Naive thymus-derived CD4-positive, alpha-beta T cell (primary cell): ENCODE results near the gene MAT2A. TPM values are rescaled to one million over a fixed set of nuclear protein-coding genes. Genes with fewer than 3 reads are reported as not detected.

Experiments
- ATAC-seq: fragments of 150-1000 bp; cut with Tn5 transposase; 2 replicates; pipeline ENCODE4 v1.10.0; 2021; ENCODE audit warnings: mild to moderate bottlenecking, moderate library complexity
- CTCF ChIA-PET: fragments of 350-600 bp; sonication (Branson Sonifier 250); formaldehyde crosslinking; loops from one replicate; lab custom pipeline; 2021; ENCODE audit warnings: antibody characterized with exemption; lab: Charles Lee
- POLR2A ChIA-PET: fragments of 350-600 bp; sonication (Branson Sonifier 250); formaldehyde crosslinking; loops from one replicate; lab custom pipeline; 2021; ENCODE audit warnings: antibody characterized with exemption, inconsistent platforms; lab: Charles Lee
- DNase-seq, 9 donors: peaks; one replicate each; pipeline versions ENCODE4 v3.0.0 to v3.0.0-alpha.2; 2020 to 2022; ENCODE audit warnings: mixed read lengths in 1 of 9
- H3K27ac ChIP-seq: one replicate; pipeline ENCODE4 v1.7.0; 2013; ENCODE audit warnings: mild to moderate bottlenecking, low read depth, low read length, moderate library complexity
- H3K27me3 ChIP-seq, 2 donors: one replicate each; pipeline ENCODE4 v1.7.0; 2013; ENCODE audit warnings: low read length in 2 of 2, mild to moderate bottlenecking in 2 of 2, moderate library complexity in 2 of 2; ENCODE audit not compliant: control insufficient read depth in 2 of 2, insufficient read depth in 2 of 2
- H3K36me3 ChIP-seq, 3 experiments: 1 replicate in 2 of 3; 2 replicates in 1 of 3; pipeline ENCODE4 v1.7.0; 2013; ENCODE audit warnings: low read length in 3 of 3, mild to moderate bottlenecking in 3 of 3, moderate library complexity in 1 of 3; ENCODE audit not compliant: insufficient read depth in 3 of 3, control insufficient read depth in 2 of 3
- H3K4me1 ChIP-seq, 2 donors: one replicate each; pipeline ENCODE4 v1.7.0; 2013; ENCODE audit warnings: low read length in 2 of 2, mild to moderate bottlenecking in 2 of 2, moderate library complexity in 1 of 2; ENCODE audit not compliant: control insufficient read depth in 2 of 2, insufficient read depth in 2 of 2
- H3K4me3 ChIP-seq: 2 replicates; pipeline ENCODE4 v1.7.0; 2013; ENCODE audit warnings: mild to moderate bottlenecking, low read length
- H3K9me3 ChIP-seq, 3 experiments: 1 replicate in 2 of 3; 2 replicates in 1 of 3; pipeline ENCODE4 v1.7.0; 2013; ENCODE audit warnings: low read length in 3 of 3; ENCODE audit not compliant: control insufficient read depth in 2 of 3
- H3K27ac Mint-ChIP-seq, 9 donors: one replicate each; pipeline ENCODE4 v1.8.0; 2020 to 2022; ENCODE audit warnings: mixed read lengths in 9 of 9, mild to moderate bottlenecking in 8 of 9, moderate library complexity in 5 of 9, inconsistent platforms in 2 of 9
- H3K27me3 Mint-ChIP-seq, 5 donors: one replicate each; pipeline ENCODE4 v1.8.0; 2021 to 2022; ENCODE audit warnings: mixed read lengths in 5 of 5, mild to moderate bottlenecking in 1 of 5
- H3K36me3 Mint-ChIP-seq, 5 donors: one replicate each; pipeline ENCODE4 v1.8.0; 2020 to 2022; ENCODE audit warnings: mixed read lengths in 5 of 5, mild to moderate bottlenecking in 3 of 5, inconsistent platforms in 1 of 5
- H3K4me1 Mint-ChIP-seq, 7 donors: one replicate each; pipeline ENCODE4 v1.8.0; 2020 to 2022; ENCODE audit warnings: mixed read lengths in 7 of 7, mild to moderate bottlenecking in 3 of 7, inconsistent platforms in 1 of 7
- H3K4me3 Mint-ChIP-seq, 10 donors: one replicate each; pipeline ENCODE4 v1.8.0; 2020 to 2022; ENCODE audit warnings: mild to moderate bottlenecking in 10 of 10, mixed read lengths in 10 of 10, moderate library complexity in 6 of 10, inconsistent platforms in 2 of 10
- H3K9me3 Mint-ChIP-seq, 11 donors: one replicate each; pipeline ENCODE4 v1.8.0; 2020 to 2022; ENCODE audit warnings: mixed read lengths in 11 of 11, mild to moderate bottlenecking in 4 of 11, inconsistent platforms in 1 of 11, moderate library complexity in 1 of 11
- intact Hi-C, 2 donors: fragments of 100-400 bp; cut with micrococcal nuclease; formaldehyde crosslinking; loops; one replicate each; pipeline ENCODE4 v1.15.1; 2023
- polyA plus RNA-seq, 2 donors: library from polyadenylated mRNA; unstranded; fragments of 300-500 nt; fragmentation: Illumina TruSeq; gene quantifications; one replicate each; pipeline ENCODE4 v1.2.3, GENCODE V29; 2021
- total RNA-seq, 6 experiments: library from RNA in 5 of 6; stranded (reverse) in 5 of 6; gene quantifications; 1 replicate in 5 of 6; 2 replicates in 1 of 6; pipeline ENCODE4 v1.2.3 and lab custom pipeline; 2021 to 2026

MAT2A gene
- total and polyA plus RNA-seq, 7 experiments from 2014 or later, result 79.8 to 268 (median 127) TPM

DNA sequence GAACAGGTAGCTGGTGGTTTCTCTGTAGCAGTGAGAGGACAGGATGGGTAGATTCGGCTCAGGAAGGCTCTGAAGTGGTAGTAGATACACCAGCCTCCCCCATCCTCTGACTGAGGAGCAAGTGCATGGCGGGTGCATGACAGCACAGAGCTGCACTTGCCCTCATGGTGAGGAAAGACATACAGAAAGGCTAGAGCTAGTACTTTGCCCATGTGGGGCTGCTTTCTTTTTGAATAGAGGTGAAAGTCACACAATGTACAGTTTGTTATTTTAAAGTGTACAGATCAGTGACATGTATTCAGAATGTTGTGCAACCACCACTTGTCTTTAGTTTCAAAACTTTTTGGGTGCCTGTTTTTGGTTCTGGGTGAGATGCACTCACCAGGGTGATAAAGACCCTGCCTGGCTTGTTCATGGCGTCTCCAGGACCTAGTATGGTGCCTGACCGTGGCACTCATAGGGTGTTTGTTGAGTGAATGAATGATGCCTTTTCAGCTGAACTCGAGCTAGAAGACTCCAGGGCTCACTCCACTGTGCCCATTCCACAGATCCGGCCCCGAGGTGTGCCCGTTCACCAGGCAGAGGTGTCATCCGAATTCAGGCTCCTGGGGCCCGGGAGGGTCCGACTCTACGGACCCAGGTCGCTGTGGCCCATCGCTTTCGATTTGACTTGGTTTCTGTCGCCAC lies 44.8 kb downstream of the MAT2A start:
- Histone ChIP-seq H3K4me1 (peaks cover 26 to 48% of the 10 kb centered on the region in 2 donors), H3K27ac (peak overlapping the region; percentile 80), H3K27me3 (no peaks in the 10 kb centered on the region), H3K9me3 (no peaks in the 10 kb centered on the region), H3K4me3 (peak overlapping the region; percentile 69), H3K36me3 (peaks cover 0 to 13% (median 0%) of the 10 kb centered on the region in 3 experiments)
- H3K36me3 Mint-ChIP-seq, result peaks cover 0 to 18% (median 12%) of the 10 kb centered on the region in 5 donors
- ChIA-PET CTCF (interaction anchor here (1.0 kb wide), 3 partner anchors 16 to 28 kb away, joined by 3 read pairs; no protein-coding TSS in a partner anchor), POLR2A (interaction anchor here (0.8 to 6.4 kb wide), 10 partner anchors 11 to 277 kb away, joined by 3 to 85 read pairs (median 8); partner anchors contain the start of genes GGCX, MAT2A, RNF181 and USP39)
- ATAC-seq, result peak; percentile 74
- H3K4me3 Mint-ChIP-seq, result peak overlapping the region; percentile 86 to 96 (median 90)
- intact Hi-C loops, result loop anchor here (1.0 to 2.0 kb wide), 5 partner anchors 11 to 32 kb away; partner anchors contain the start of genes TMEM150A (in 2 of the 2), C2orf68 (in 1 of the 2), RNF181 (in 1 of the 2) and USP39 (in 1 of the 2)
- H3K27me3 Mint-ChIP-seq, result no peaks in the 10 kb centered on the region
- DNase-seq, result peak in 7 of 9 donors; percentile 36 to 65 (median 52)
- peaks cover 0 to 2% (median 0%) of the 10 kb centered on the region in 11 donors for H3K9me3 Mint-ChIP-seq
- H3K27ac Mint-ChIP-seq, result peak overlapping the region; percentile 87 to 97 (median 94)
- H3K4me1 Mint-ChIP-seq, result peaks cover 56 to 83% (median 69%) of the 10 kb centered on the region in 7 donors

DNA sequence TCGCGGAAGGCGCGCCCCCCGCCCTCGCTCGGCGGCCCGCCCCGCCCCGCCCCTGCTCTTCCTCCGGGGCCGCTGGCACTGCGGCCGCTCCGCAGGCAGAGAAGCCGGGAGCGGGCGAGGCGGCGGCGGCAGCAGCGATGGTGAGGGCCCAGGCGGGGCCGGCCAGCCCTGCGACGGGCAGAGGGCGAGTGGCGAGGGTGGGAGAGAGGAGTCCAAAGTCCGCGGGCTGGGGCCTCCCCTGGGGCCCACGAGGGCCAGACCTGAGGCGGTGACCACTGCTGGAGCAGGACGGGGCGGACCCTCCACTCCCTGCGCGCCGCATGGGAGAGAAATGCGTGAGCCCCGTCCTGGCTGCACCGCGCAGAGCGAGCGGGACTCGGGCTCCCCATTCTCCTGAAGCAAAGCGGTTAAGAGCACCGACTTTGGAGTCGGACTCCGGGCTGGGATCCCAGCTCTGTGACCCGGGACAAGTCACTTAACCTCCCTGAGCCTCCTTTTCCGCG lies 45.4 kb downstream of the MAT2A start, which contains the start of gene VAMP5:
TSS of gene VAMP5 (plus strand) at position 78 of the 503 bp plus-strand sequence. CDS start at position 138, 60 bp downstream.
- peak within 1 kb of the TSS; percentile 69 for H3K4me3 ChIP-seq
- Mint-ChIP-seq H3K4me1 (peaks cover 51 to 79% (median 64%) of the 10 kb centered on the region in 7 donors), H3K27me3 (no peaks in the 10 kb centered on the region), H3K9me3 (peaks cover 0 to 2% (median 0%) of the 10 kb centered on the region in 11 donors), H3K4me3 (peak within 1 kb of the TSS; percentile 86 to 96 (median 90)), H3K27ac (peak within 1 kb of the TSS; percentile 87 to 97 (median 94)), H3K36me3 (peaks cover 0 to 17% (median 12%) of the 10 kb centered on the region in 5 donors)
- intact Hi-C loops, result loop anchor here (1.0 to 2.0 kb wide), 4 partner anchors 11 to 28 kb away; partner anchors contain the start of genes TMEM150A (in 2 of the 2), C2orf68 (in 1 of the 2) and RNF181 (in 1 of the 2)
- H3K36me3 ChIP-seq, result peaks cover 0 to 13% (median 0%) of the 10 kb centered on the region in 3 experiments
- H3K4me1 ChIP-seq, result peaks cover 20 to 42% of the 10 kb centered on the region in 2 donors
- H3K27me3 ChIP-seq, result no peaks in the 10 kb centered on the region
- peak; percentile 67 for ATAC-seq
- peak within 1 kb of the TSS; percentile 80 for H3K27ac ChIP-seq
- no peaks in the 10 kb centered on the region for H3K9me3 ChIP-seq
- DNase-seq, result peak in 2 of 9 donors; percentile 34 to 50
- POLR2A ChIA-PET, result interaction anchor here (0.5 to 6.4 kb wide), 10 partner anchors 10 to 639 kb away, joined by 3 to 85 read pairs (median 8); partner anchors contain the start of genes GGCX, MAT2A, RNF181 and TMEM150A
- CTCF ChIA-PET, result interaction anchor here (1.1 kb wide), 1 partner anchor 28 kb away, joined by 3 read pairs; no protein-coding TSS in a partner anchor

DNA sequence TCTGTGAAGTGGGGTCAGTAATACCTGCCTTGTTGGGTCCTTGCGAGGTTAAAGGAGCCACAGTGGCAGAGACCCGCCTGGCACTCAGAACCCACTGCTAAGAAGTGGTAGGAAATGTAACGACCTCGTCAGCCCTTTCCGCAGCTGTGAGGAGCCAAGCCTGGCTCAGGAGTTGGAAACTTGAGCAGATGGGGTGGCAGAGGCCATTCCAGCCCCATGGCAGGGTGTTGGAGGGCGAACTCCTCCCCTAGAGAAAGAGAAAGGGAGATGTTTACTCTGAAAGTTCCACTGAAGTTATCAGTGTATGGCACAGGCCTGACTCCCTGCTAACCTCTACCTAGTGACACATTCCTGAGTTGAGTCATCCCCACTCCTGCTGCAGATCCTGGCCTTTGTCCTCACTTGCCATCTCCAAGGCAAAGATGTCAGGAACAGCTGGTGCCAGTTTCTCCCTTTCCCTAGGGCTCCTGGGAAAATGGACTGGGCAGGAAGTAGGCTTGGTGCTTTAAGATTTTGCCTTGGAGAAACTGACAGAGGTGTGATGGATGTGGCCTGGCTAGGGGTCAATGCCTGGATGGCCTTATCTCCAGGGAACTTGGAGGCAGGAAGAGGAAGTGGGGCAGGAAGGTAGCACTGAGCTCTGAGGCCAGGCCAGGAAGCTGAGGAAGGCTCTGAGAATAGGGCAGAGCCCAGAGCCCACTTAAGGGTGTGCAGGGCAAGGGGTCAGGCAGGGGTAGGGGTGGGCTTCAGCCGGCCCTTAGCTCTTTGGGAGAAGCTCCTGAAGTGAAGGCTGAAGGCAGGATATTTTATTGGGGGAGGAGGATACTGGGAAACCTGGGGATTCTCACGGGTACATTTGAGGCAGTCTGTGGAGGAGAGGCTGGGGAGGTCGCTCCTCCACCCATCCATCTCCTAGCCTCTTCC lies 46.2 kb downstream of the MAT2A start:
- H3K27me3 ChIP-seq, result no peaks in the 10 kb centered on the region
- ATAC-seq (peak; percentile 47), DNase-seq (peak in 4 of 9 donors; percentile 22 to 40 (median 30))
- no peaks in the 10 kb centered on the region for H3K9me3 ChIP-seq
- Mint-ChIP-seq H3K36me3 (peaks cover 0 to 17% (median 12%) of the 10 kb centered on the region in 5 donors), H3K27ac (peak overlapping the region; percentile 81 to 93 (median 93)), H3K4me1 (peaks cover 47 to 73% (median 65%) of the 10 kb centered on the region in 7 donors), H3K4me3 (peak overlapping the region; percentile 79 to 96 (median 88)), H3K27me3 (no peaks in the 10 kb centered on the region), H3K9me3 (peaks cover 0 to 2% (median 0%) of the 10 kb centered on the region in 11 donors)
- intact Hi-C loops, result loop anchor here (1.0 to 2.0 kb wide), 5 partner anchors 8 to 28 kb away; partner anchors contain the start of genes RNF181 (in 2 of the 2), TMEM150A (in 2 of the 2), C2orf68 (in 1 of the 2) and VAMP8 (in 1 of the 2)
- peaks cover 19 to 35% of the 10 kb centered on the region in 2 donors for H3K4me1 ChIP-seq
- CTCF ChIA-PET, result interaction anchor here (1.1 kb wide), 1 partner anchor 29 kb away, joined by 3 read pairs; no protein-coding TSS in a partner anchor
- POLR2A ChIA-PET, result interaction anchor here (0.5 to 6.4 kb wide), 12 partner anchors 9 to 639 kb away, joined by 3 to 85 read pairs (median 6); partner anchors contain the start of genes GGCX, MAT2A, RNF181 and TMEM150A
- H3K27ac ChIP-seq, result peak overlapping the region; percentile 80
- peaks cover 0 to 13% (median 0%) of the 10 kb centered on the region in 3 experiments for H3K36me3 ChIP-seq
- peak overlapping the region; percentile 69 for H3K4me3 ChIP-seq

DNA sequence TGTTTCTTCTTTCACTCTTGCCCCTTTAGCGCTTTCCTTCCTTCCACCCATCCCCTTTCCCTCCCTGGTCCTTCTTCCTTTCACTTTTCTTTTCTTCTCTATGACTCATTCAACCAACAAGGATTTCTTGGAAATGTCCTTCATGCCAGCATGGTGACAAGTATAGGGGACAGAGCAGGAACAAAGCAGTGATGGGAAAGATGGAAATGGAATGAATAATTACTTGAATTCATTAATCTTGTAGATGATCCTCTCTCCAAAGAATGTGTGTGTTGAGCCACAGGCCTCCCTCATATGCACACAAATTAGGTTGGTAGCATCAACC lies 46.8 kb downstream of the MAT2A start:
- Mint-ChIP-seq H3K27ac (peak overlapping the region in 8 of 9 donors; percentile 81 to 93 (median 93)), H3K4me3 (peak overlapping the region; percentile 57 to 96 (median 87)), H3K36me3 (peaks cover 0 to 16% (median 12%) of the 10 kb centered on the region in 5 donors), H3K9me3 (peaks cover 0 to 2% (median 0%) of the 10 kb centered on the region in 11 donors), H3K27me3 (no peaks in the 10 kb centered on the region), H3K4me1 (peaks cover 45 to 73% (median 68%) of the 10 kb centered on the region in 7 donors)
- Histone ChIP-seq H3K27ac (peak overlapping the region; percentile 80), H3K4me3 (peak overlapping the region; percentile 69), H3K27me3 (no peaks in the 10 kb centered on the region), H3K4me1 (peaks cover 19 to 32% of the 10 kb centered on the region in 2 donors), H3K36me3 (peaks cover 0 to 13% (median 0%) of the 10 kb centered on the region in 3 experiments), H3K9me3 (no peaks in the 10 kb centered on the region)
- DNase-seq (no peak), ATAC-seq (no peak)
- ChIA-PET POLR2A (interaction anchor here (0.6 to 6.4 kb wide), 8 partner anchors 9 to 260 kb away, joined by 3 to 85 read pairs (median 6); partner anchors contain the start of genes GGCX, MAT2A, RNF181 and TMEM150A), CTCF (no interaction called here)
- intact Hi-C loops, result loop anchor here (1.0 to 2.0 kb wide), 4 partner anchors 8 to 27 kb away; partner anchors contain the start of genes C2orf68 (in 1 of the 2), RNF181 (in 1 of the 2), TMEM150A (in 1 of the 2) and VAMP8 (in 1 of the 2)

DNA sequence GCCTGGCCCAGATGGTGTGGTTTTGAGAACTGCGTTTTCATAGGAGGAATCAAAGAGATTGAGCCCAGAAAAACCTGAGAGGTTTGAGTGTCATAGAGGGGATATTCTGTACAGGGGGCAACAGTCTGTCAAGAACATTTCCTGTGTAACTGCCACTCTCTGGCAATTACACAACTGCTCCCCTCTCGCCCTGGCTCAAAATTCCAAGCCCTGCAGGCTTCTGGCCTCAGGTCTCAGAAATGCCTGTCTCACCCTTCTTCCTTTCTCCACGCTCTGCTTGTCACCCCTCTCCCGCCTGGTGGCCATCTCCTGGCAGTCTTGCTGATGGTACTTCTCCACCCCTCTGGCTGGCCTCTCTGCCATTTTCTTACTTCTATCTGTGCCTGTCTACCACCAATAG lies 49.3 kb downstream of the MAT2A start:
- Mint-ChIP-seq H3K9me3 (peaks cover 0 to 2% (median 0%) of the 10 kb centered on the region in 11 donors), H3K36me3 (peaks cover 0 to 7% (median 0%) of the 10 kb centered on the region in 5 donors), H3K27me3 (no peaks in the 10 kb centered on the region), H3K4me1 (peaks cover 41 to 61% (median 50%) of the 10 kb centered on the region in 7 donors), H3K4me3 (peak overlapping the region in 2 of 10 donors; percentile 32 to 51), H3K27ac (peak overlapping the region in 6 of 9 donors; percentile 15 to 60 (median 40))
- Histone ChIP-seq H3K27me3 (no peaks in the 10 kb centered on the region), H3K4me1 (peaks cover 19 to 31% of the 10 kb centered on the region in 2 donors), H3K27ac (no peak overlapping the region), H3K9me3 (no peaks in the 10 kb centered on the region), H3K4me3 (no peak overlapping the region), H3K36me3 (no peaks in the 10 kb centered on the region)
- intact Hi-C loops, result no loop called here
- DNase-seq (no peak), ATAC-seq (no peak)
- CTCF ChIA-PET, result no interaction called here
- POLR2A ChIA-PET, result interaction anchor here (0.6 to 6.4 kb wide), 4 partner anchors 6 to 719 kb away, joined by 3 to 85 read pairs (median 10); partner anchors contain the start of gene RNF181
